Uterus (tissue), 2 donors: ENCODE data around the gene TGDS.

Experiments used
- POLR2A ChIP-seq, 2 donors: fragments of 450-650 bp; IDR thresholded peaks; one replicate each; pipeline ENCODE4 v1.6.1; 2016; ENCODE audit warnings: antibody characterized with exemption in 2 of 2, mild to moderate bottlenecking in 1 of 2, moderate library complexity in 1 of 2
- TF ChIP-seq, protein P1 (sequence below), 4 experiments: fragments of 200-600 bp in 2 of 4; fragments of 450-650 bp in 2 of 4; sonication (generic) in 2 of 4; IDR thresholded peaks; one replicate each; pipeline ENCODE4 v1.5.1; 2016 to 2019; ENCODE audit warnings: antibody characterized with exemption in 4 of 4, mild to moderate bottlenecking in 2 of 4, moderate library complexity in 1 of 4

DNA sequence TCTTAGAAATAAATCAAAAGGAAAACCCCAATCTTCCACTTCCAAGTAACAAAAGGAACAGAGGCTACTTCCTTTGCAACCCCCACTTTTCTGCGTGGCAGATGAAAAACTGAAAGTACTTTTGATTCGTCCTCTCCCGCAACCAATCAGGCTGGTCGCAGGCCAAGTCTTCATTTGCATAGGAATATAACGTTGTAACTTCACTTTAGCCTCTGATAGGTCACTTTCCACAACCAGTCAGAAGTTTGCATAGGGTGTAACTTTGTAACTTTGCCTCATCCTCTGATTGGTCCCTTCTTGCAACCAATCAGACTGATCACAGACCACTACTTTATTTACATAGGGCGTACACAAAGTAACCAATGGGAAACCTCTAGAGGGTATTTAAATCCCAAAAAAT, 37.2 kb downstream of the TGDS start:
- TF ChIP-seq, protein P1, sequence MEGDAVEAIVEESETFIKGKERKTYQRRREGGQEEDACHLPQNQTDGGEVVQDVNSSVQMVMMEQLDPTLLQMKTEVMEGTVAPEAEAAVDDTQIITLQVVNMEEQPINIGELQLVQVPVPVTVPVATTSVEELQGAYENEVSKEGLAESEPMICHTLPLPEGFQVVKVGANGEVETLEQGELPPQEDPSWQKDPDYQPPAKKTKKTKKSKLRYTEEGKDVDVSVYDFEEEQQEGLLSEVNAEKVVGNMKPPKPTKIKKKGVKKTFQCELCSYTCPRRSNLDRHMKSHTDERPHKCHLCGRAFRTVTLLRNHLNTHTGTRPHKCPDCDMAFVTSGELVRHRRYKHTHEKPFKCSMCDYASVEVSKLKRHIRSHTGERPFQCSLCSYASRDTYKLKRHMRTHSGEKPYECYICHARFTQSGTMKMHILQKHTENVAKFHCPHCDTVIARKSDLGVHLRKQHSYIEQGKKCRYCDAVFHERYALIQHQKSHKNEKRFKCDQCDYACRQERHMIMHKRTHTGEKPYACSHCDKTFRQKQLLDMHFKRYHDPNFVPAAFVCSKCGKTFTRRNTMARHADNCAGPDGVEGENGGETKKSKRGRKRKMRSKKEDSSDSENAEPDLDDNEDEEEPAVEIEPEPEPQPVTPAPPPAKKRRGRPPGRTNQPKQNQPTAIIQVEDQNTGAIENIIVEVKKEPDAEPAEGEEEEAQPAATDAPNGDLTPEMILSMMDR (IDR thresholded peaks at IDR 0.05), result no peak
- TF ChIP-seq POLR2A (IDR thresholded peaks at IDR 0.05), result no peak
